ENCODE data around the gene TUBAL3.
A peak's percentile ranks its signal among the peaks of the same experiment; 100 is the strongest.
"Not testable (repeated sequence)": the region's sequence is repeated elsewhere in the genome, so short reads cannot be mapped to it uniquely, and the experiment has no call there.

Gene TUBAL3

DNA sequence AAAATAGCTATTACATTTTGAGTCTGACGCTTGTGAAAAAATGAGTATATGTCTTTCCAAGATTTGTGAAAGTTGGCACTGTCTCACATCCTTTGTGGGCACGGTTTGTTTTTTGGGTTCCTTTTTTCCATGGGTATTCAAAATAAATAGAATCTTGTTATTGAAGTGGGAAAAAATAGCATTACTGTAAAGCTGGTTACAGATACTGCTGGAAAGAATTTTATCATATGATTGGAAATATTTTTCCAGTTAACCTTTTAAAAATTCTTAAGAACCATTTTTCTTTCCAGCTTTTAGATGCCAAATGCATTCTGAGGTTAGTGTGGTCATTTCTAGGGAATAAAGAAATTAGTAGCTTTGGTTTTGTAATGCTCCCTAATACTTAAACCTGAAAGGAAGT, 19.1 kb upstream of the TUBAL3 start:
- H3K27me3 ChIP-seq (ENCODE audit: insufficient read depth, insufficient read length) = no peaks in the 10 kb centered on the region
- H3K9me3 ChIP-seq (ENCODE audit: insufficient read depth, low read length) = peaks cover 7% of the 10 kb centered on the region
- H3K9ac ChIP-seq (ENCODE audit: insufficient read length, low read depth) = no peak overlapping the region
- H3K4me3 ChIP-seq (ENCODE audit: insufficient read length, low read depth) = no peak overlapping the region
- no peak for TF ChIP-seq YY1 (IDR thresholded peaks at IDR 0.05; ENCODE audit: insufficient read depth, insufficient read length)
- no peak for TF ChIP-seq ZNF274 (IDR thresholded peaks at IDR 0.05; ENCODE audit: low read depth, low read length)
- no peak for TF ChIP-seq SUZ12 (IDR thresholded peaks at IDR 0.05; ENCODE audit: extremely low read depth, insufficient read depth, insufficient read length)
- no peaks in the 10 kb centered on the region for H3K4me1 ChIP-seq (ENCODE audit: insufficient read depth, insufficient read length)
- DNase-seq (ENCODE audit: low read depth, low spot score) = no peak
- peaks cover under 1% of the 10 kb centered on the region for H3K36me3 ChIP-seq (ENCODE audit: insufficient read depth, insufficient read length, low read length)

GRCh38 chr10:5419466-5420094, 15.0 kb upstream of the TUBAL3 start:
- DNase-seq (ENCODE audit: low read depth, low spot score) = no peak
- H3K9me3 ChIP-seq (ENCODE audit: insufficient read depth, low read length) = peaks cover 20% of the 10 kb centered on the region
- no peak for TF ChIP-seq SUZ12 (IDR thresholded peaks at IDR 0.05; ENCODE audit: extremely low read depth, insufficient read depth, insufficient read length)
- TF ChIP-seq YY1 (IDR thresholded peaks at IDR 0.05; ENCODE audit: insufficient read depth, insufficient read length) = no peak
- no peak for TF ChIP-seq ZNF274 (IDR thresholded peaks at IDR 0.05; ENCODE audit: low read depth, low read length)
- H3K36me3 ChIP-seq (ENCODE audit: insufficient read depth, insufficient read length, low read length) = peaks cover 6% of the 10 kb centered on the region
- H3K4me1 ChIP-seq (ENCODE audit: insufficient read depth, insufficient read length) = no peaks in the 10 kb centered on the region
- no peak overlapping the region for H3K9ac ChIP-seq (ENCODE audit: insufficient read length, low read depth)
- no peaks in the 10 kb centered on the region for H3K27me3 ChIP-seq (ENCODE audit: insufficient read depth, insufficient read length)
- no peak overlapping the region for H3K4me3 ChIP-seq (ENCODE audit: insufficient read length, low read depth)

GRCh38 chr10:5418584-5418983, 14.0 kb upstream of the TUBAL3 start:
- H3K9me3 ChIP-seq (ENCODE audit: insufficient read depth, low read length) = peaks cover 20% of the 10 kb centered on the region
- no peaks in the 10 kb centered on the region for H3K27me3 ChIP-seq (ENCODE audit: insufficient read depth, insufficient read length)
- TF ChIP-seq ZNF274 (IDR thresholded peaks at IDR 0.05; ENCODE audit: low read depth, low read length) (no peak), YY1 (IDR thresholded peaks at IDR 0.05; ENCODE audit: insufficient read depth, insufficient read length) (no peak), SUZ12 (IDR thresholded peaks at IDR 0.05; ENCODE audit: extremely low read depth, insufficient read depth, insufficient read length) (no peak)
- no peaks in the 10 kb centered on the region for H3K4me1 ChIP-seq (ENCODE audit: insufficient read depth, insufficient read length)
- no peak for DNase-seq (ENCODE audit: low read depth, low spot score)
- H3K9ac ChIP-seq (ENCODE audit: insufficient read length, low read depth) = no peak overlapping the region
- no peak overlapping the region for H3K4me3 ChIP-seq (ENCODE audit: insufficient read length, low read depth)
- peaks cover 6% of the 10 kb centered on the region for H3K36me3 ChIP-seq (ENCODE audit: insufficient read depth, insufficient read length, low read length)

DNA sequence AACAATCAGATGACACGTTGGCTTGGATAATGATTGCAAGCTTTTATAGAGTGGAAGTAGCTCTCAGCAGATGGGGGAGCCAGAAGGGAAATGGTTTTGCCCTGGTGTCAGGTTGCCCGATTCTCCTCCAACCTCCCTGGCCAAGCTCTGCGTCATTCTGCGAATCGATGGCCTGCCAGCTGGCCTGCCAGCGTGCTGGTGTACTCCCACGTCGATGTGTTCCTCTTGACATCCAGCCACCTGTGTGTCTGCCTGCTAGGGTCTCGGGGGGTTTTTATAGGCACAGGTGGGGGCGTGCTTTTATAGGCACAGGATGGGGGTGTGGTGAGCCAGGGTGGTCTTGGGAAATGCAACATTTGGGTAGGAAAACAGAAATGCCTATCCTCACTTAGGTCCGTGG, 12.4 kb upstream of the TUBAL3 start:
- no peak for DNase-seq (ENCODE audit: low read depth, low spot score)
- Histone ChIP-seq H3K4me3 (ENCODE audit: insufficient read length, low read depth) (no peak overlapping the region), H3K9me3 (ENCODE audit: insufficient read depth, low read length) (peaks cover 20% of the 10 kb centered on the region), H3K9ac (ENCODE audit: insufficient read length, low read depth) (no peak overlapping the region), H3K27me3 (ENCODE audit: insufficient read depth, insufficient read length) (no peaks in the 10 kb centered on the region), H3K36me3 (ENCODE audit: insufficient read depth, insufficient read length, low read length) (peaks cover 6% of the 10 kb centered on the region), H3K4me1 (ENCODE audit: insufficient read depth, insufficient read length) (no peaks in the 10 kb centered on the region)
- TF ChIP-seq SUZ12 (IDR thresholded peaks at IDR 0.05; ENCODE audit: extremely low read depth, insufficient read depth, insufficient read length) (no peak), ZNF274 (IDR thresholded peaks at IDR 0.05; ENCODE audit: low read depth, low read length) (no peak), YY1 (IDR thresholded peaks at IDR 0.05; ENCODE audit: insufficient read depth, insufficient read length) (no peak)

- TF ChIP-seq ZNF274 (IDR thresholded peaks at IDR 0.05; ENCODE audit: low read depth, low read length) (no peak), SUZ12 (IDR thresholded peaks at IDR 0.05; ENCODE audit: extremely low read depth, insufficient read depth, insufficient read length) (no peak), YY1 (IDR thresholded peaks at IDR 0.05; ENCODE audit: insufficient read depth, insufficient read length) (no peak)
- H3K27me3 ChIP-seq (ENCODE audit: insufficient read depth, insufficient read length) = no peaks in the 10 kb centered on the region
- no peak for DNase-seq (ENCODE audit: low read depth, low spot score)
- no peaks in the 10 kb centered on the region for H3K4me1 ChIP-seq (ENCODE audit: insufficient read depth, insufficient read length)
- H3K9me3 ChIP-seq (ENCODE audit: insufficient read depth, low read length) = peaks cover 7% of the 10 kb centered on the region
- H3K9ac ChIP-seq (ENCODE audit: insufficient read length, low read depth) = peak overlapping the region; percentile 66
- H3K36me3 ChIP-seq (ENCODE audit: insufficient read depth, insufficient read length, low read length) = peaks cover 6% of the 10 kb centered on the region
- peak overlapping the region; percentile 57 for H3K4me3 ChIP-seq (ENCODE audit: insufficient read length, low read depth)
These were observed 8.6 kb upstream of the TUBAL3 start for GRCh38 chr10:5413012-5413938.

DNA sequence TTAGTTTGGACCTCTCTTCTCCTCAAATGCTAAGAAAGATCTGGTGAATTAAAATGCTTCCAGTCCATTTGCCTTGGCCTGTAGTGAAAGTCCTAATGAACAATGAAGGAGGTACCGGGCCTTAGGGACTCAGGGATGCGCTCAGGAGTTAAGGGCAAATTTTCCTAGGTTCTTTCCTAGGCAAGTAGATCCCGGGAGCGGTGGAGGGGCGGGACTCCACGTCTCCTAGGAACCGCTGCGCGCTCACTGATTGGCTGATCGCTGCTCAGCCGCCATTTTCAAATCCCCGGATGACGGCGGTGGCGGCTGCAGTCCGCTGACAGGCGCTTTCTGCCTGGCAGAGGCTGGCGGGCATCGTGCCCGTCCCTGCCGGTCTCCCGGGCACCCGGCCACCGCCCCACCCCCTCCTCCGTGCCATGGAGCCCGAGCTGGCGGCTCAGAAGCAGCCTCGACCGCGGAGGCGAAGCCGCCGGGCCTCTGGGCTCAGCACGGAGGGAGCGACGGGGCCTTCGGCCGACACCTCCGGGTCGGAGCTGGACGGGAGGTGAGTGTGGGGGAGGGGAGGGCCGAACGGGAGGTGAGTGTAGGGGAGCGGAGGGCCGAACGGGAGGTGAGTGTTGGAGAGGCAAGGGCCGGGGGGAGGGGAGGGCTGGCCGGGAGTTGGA, 7.8 kb upstream of the TUBAL3 start, which contains the start of gene NET1:
TSS of gene NET1 (plus strand) at position 281 of the 665 bp plus-strand sequence. CDS start at position 417, 136 bp downstream.
- Histone ChIP-seq H3K4me1 (ENCODE audit: insufficient read depth, insufficient read length) (no peaks in the 10 kb centered on the region), H3K27me3 (ENCODE audit: insufficient read depth, insufficient read length) (no peaks in the 10 kb centered on the region), H3K9me3 (ENCODE audit: insufficient read depth, low read length) (no peaks in the 10 kb centered on the region; the same call in 1 of the 2 replicates), H3K4me3 (ENCODE audit: insufficient read length, low read depth) (peak within 1 kb of the TSS; percentile 57), H3K36me3 (ENCODE audit: insufficient read depth, insufficient read length, low read length) (peaks cover 6% of the 10 kb centered on the region), H3K9ac (ENCODE audit: insufficient read length, low read depth) (peak within 1 kb of the TSS; percentile 73)
- DNase-seq (ENCODE audit: low read depth, low spot score) = peak; percentile 82
- no peak for TF ChIP-seq ZNF274 (IDR thresholded peaks at IDR 0.05; ENCODE audit: low read depth, low read length)
- peak; percentile 35 for TF ChIP-seq YY1 (IDR thresholded peaks at IDR 0.05; ENCODE audit: insufficient read depth, insufficient read length)

- no peak for DNase-seq (ENCODE audit: low read depth, low spot score)
- H3K4me3 ChIP-seq (ENCODE audit: insufficient read length, low read depth) = no peak overlapping the region
These were observed 7.3 kb upstream of the TUBAL3 start for GRCh38 chr10:5411941-5412276.

GRCh38 chr10:5410787-5411186, 6.2 kb upstream of the TUBAL3 start:
- H3K4me1 ChIP-seq (ENCODE audit: insufficient read depth, insufficient read length); DNase-seq (ENCODE audit: low read depth, low spot score): not testable (repeated sequence)

More at GRCh38 chr10:5411941-5412276, 7.3 kb upstream of the TUBAL3 start:
- Histone ChIP-seq H3K27me3 (ENCODE audit: insufficient read depth, insufficient read length) (no peaks in the 10 kb centered on the region), H3K9me3 (ENCODE audit: insufficient read depth, low read length) (peaks cover 5% of the 10 kb centered on the region), H3K9ac (ENCODE audit: insufficient read length, low read depth) (peak overlapping the region; percentile 2), H3K4me1 (ENCODE audit: insufficient read depth, insufficient read length) (no peaks in the 10 kb centered on the region), H3K36me3 (ENCODE audit: insufficient read depth, insufficient read length, low read length) (peaks cover 3% of the 10 kb centered on the region)
- TF ChIP-seq YY1 (IDR thresholded peaks at IDR 0.05; ENCODE audit: insufficient read depth, insufficient read length) (no peak), ZNF274 (IDR thresholded peaks at IDR 0.05; ENCODE audit: low read depth, low read length) (no peak), SUZ12 (IDR thresholded peaks at IDR 0.05; ENCODE audit: extremely low read depth, insufficient read depth, insufficient read length) (no peak)

More at GRCh38 chr10:5410787-5411186, 6.2 kb upstream of the TUBAL3 start:
- not testable (repeated sequence) for H3K4me3 ChIP-seq (ENCODE audit: insufficient read length, low read depth); H3K9ac ChIP-seq (ENCODE audit: insufficient read length, low read depth); H3K27me3 ChIP-seq (ENCODE audit: insufficient read depth, insufficient read length); H3K36me3 ChIP-seq (ENCODE audit: insufficient read depth, insufficient read length, low read length); H3K9me3 ChIP-seq (ENCODE audit: insufficient read depth, low read length)
